ENCODE measurements around the gene DTX3.
A peak's percentile ranks its signal among the peaks of the same experiment; 100 is the strongest.

DNA sequence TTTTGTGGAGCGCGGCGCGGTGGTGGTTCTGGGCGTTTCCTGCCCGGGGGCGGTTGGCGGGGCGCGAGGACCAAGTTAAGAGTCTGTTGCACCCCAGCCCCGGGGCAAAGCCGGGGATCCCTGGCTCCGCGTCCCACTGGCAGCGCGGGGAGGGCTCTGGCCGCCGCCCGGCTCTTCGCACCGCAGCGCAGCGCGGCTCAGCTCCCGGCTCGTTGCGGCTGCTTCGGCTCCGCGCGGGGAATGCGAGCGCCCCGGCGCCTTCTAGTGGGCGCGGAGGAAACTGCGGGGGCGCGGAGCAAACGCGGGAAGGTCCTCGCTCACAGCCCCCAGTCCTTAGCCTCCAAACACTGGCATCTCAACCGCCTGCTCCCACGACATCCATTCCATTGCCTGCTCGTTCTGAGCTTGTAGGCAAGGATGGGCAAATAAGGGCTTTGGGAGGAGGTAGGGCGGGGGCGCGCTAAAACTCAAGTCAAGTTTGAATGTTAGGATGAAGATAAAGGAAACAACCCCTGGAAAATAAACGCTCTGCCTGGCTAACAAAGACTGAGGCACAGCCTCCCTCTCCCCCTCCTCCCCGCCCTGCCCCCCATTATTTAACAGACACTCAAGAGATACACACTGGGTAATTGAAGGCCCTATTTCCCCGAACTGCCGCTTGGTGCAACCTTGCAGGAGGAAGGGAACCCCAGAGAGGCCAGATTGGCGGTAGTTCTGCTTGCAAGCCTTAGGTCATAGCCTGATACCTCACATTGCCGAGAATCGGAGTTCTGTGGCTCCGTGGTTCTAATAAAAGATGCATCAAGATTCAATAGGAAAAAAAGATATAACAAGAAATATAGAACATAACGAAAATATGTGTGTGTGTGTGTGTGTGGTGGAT lies 28.6 kb downstream of the DTX3 start, which contains the start of gene B4GALNT1:
- TF ChIP-seq, protein P1, sequence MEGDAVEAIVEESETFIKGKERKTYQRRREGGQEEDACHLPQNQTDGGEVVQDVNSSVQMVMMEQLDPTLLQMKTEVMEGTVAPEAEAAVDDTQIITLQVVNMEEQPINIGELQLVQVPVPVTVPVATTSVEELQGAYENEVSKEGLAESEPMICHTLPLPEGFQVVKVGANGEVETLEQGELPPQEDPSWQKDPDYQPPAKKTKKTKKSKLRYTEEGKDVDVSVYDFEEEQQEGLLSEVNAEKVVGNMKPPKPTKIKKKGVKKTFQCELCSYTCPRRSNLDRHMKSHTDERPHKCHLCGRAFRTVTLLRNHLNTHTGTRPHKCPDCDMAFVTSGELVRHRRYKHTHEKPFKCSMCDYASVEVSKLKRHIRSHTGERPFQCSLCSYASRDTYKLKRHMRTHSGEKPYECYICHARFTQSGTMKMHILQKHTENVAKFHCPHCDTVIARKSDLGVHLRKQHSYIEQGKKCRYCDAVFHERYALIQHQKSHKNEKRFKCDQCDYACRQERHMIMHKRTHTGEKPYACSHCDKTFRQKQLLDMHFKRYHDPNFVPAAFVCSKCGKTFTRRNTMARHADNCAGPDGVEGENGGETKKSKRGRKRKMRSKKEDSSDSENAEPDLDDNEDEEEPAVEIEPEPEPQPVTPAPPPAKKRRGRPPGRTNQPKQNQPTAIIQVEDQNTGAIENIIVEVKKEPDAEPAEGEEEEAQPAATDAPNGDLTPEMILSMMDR (IDR thresholded peaks at IDR 0.05): peak in 3 of 4 experiments; percentile 89 to 96 (median 92)
- peak; percentile 32 for TF ChIP-seq POLR2AphosphoS5 (IDR thresholded peaks at IDR 0.05)
